ENCODE measurements around the gene PROB1.
A peak's percentile ranks its signal among the peaks of the same experiment; 100 is the strongest.
"Not testable (repeated sequence)": the region's sequence is repeated elsewhere in the genome, so short reads cannot be mapped to it uniquely, and the experiment has no call there.

Gene PROB1, protein sequence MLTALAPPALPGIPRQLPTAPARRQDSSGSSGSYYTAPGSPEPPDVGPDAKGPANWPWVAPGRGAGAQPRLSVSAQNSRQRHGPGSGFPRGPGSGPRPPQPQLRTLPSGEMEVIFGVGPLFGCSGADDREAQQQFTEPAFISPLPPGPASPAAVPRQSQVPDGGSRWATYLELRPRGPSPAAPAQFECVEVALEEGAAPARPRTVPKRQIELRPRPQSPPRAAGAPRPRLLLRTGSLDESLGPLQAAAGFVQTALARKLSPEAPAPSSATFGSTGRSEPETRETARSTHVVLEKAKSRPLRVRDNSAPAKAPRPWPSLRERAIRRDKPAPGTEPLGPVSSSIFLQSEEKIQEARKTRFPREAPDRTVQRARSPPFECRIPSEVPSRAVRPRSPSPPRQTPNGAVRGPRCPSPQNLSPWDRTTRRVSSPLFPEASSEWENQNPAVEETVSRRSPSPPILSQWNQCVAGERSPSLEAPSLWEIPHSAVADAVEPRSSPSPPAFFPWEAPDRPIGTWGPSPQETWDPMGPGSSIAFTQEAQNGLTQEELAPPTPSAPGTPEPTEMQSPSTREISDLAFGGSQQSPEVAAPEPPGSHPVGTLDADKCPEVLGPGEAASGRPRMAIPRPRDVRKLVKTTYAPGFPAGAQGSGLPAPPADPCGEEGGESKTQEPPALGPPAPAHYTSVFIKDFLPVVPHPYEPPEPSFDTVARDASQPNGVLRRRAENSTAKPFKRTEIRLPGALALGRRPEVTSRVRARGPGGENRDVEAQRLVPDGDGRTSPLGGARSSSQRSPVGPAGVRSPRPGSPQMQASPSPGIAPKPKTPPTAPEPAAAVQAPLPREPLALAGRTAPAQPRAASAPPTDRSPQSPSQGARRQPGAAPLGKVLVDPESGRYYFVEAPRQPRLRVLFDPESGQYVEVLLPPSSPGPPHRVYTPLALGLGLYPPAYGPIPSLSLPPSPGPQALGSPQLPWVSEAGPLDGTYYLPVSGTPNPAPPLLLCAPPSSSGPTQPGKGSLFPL

DNA sequence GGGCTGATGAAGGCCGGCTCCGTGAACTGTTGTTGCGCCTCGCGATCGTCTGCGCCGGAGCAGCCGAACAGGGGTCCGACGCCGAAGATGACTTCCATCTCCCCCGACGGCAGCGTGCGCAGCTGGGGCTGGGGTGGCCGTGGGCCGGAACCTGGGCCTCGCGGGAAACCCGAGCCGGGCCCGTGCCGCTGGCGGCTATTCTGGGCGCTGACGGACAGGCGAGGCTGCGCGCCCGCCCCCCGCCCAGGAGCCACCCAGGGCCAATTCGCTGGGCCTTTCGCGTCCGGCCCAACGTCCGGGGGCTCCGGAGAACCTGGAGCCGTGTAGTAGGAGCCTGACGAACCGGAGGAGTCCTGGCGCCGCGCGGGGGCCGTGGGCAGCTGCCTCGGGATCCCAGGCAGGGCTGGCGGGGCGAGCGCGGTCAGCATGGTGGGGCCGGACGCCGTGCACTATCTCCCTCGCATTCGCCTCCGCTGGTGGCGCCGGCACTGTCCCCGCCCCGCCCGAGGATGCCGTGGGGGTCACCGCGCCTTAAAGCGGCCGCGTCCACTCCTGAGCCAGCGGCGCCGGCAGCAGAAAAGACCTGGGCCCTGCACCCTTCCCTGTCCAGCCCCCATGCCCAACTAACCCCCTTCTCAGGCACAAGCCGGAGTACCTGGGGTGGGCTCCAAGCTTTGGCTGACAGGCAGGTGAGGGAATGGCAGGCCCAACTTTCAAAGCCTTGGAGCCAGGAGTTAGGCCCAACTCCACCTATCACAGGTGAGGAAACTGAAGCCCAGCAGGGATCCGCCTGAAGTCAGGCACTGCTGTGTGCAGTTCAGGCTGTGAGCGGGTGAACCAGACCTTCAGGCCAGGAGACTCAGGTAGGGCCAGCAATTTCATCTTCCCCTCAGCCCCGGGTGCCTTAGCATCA is at the start of gene PROB1:
PROB1 (minus strand) TSS at position 451 of the 913 bp plus-strand sequence; CDS start at position 428, 23 bp downstream.
- DNase-seq (ENCODE audit: low spot score), result no peak

DNA sequence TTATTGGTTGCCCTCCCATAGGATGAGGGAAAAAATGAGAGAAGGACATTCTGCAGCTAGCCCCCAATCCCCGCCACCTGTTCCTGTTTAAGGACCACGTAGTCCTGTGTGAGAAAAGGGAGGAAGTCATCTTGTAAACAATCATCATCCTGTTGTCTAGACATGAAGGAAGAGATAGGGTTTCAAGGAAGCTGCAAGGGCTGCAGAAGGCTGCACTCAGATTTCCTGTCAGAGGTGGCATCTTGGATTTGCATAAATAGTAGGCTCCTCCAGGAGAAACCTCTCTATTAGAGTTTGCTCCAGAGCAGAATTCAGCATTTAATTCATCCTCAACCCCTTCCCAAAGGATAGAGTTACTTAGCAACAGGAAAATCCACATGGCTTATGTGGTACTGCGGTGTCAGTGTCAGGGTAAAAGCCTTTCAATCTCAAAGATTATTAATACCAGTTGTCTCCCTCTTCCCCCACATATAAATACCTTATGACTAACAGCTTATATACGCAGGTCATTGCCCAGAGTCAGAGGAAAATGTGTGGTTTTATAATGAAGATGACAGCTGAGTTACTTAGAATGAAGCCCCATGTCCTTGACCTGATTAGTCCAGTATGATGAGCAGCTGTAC is 49.0 kb upstream of the PROB1 start:
- no peak for DNase-seq (ENCODE audit: low spot score)

DNA sequence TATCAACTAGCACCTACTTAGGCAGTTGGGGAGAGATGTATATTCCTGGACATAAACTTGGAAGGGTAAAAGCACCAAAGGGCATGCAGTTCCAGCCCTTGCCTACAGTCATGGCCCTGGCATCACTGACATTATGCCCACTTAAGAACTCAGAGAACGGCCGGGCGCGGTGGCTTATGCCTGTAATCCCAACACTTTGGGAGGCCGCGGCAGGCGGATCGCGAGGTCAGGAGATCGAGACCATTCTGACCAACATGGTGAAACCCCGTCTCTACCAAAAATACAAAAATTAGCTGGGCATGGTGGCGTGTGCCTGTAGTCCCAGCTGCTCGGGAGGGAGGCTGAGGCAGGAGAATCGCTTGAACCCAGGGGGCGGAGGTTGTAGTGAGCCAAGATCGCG is 45.5 kb upstream of the PROB1 start:
- not testable (repeated sequence) for DNase-seq (ENCODE audit: low spot score)

DNA sequence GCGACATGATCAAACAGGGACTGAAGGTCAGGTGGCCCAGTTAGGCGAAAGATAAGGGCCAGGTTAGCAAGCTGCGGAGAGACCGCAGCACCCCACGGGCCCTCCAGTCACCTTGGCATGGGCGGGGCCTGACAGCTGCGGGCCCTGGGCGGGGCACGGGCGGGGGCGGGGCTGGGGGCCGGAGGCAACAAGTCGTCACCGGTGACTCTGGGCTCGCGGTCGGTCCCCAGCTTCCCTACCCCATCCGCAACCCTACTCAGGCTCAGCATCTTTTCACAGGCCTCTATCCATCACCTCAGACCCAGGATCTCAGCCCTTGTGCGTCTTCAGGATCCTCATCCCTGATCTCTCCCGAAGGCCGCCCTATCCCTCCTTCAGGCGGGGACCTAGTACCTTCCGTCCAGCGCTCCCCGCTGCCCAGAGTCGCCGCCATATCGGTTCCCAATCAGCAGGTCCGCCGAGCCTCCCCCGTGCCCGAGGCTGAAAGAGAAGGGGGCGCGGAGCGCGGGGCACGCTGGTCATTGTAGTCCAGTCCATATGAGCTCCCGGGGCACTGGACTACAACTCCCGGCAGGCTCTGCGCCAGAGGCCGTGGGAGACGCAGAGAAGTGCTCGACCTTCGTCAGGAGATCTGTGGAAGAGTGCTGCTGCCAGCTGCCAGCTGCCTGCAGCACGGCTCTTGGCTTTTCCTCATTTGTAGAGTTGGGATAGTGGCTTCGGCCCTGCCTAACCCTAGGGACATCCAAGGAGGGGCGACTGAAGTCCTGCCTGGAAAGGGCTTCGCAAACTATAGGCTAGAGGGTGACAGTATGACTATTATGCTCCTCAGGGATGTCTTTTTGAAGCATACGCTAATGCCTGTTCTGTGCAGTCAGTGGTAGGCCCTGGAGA is 44.4 kb upstream of the PROB1 start, which contains the start of gene DNAJC18:
DNAJC18 (minus strand) TSS at position 513 of the 891 bp plus-strand sequence; CDS start at position 433, 80 bp downstream.
- DNase-seq (ENCODE audit: low spot score), result peak; percentile 95

DNA sequence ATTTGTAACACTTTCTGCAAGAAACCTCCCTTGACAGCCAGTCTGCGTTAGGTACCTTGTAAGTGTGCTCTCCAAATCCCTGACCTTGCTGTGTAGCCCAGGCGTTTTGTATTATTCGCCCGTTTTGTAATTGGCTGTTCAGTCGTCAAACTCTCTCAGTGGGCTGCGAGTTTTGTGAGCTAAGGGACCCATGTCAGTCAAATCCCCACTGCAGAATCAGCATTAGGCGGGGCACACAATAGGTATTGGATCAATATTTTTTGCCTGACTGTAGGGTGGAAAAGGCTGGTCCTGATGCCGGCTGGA is 43.8 kb upstream of the PROB1 start:
- DNase-seq (ENCODE audit: low spot score), result no peak

DNA sequence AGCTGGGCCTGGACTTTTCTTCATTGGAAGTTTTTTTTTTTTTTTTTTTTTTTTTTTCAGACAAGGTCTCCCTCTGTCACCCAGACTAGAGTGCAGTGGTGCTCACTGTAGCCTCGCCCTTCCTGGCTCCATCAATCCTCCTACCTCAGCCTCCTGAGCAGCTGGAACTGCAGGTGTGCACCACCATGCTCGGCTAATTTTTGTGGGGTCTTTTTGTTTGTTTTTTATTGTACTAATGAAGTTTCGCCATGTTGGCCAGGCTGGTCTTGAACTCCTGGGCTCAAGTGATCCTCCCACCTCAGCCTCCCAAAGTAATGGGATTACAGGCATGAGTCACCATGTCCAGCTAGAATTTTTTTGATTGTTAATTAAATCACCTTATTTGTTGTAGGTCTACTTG is 40.8 kb upstream of the PROB1 start:
- no peak for DNase-seq (ENCODE audit: low spot score)

DNA sequence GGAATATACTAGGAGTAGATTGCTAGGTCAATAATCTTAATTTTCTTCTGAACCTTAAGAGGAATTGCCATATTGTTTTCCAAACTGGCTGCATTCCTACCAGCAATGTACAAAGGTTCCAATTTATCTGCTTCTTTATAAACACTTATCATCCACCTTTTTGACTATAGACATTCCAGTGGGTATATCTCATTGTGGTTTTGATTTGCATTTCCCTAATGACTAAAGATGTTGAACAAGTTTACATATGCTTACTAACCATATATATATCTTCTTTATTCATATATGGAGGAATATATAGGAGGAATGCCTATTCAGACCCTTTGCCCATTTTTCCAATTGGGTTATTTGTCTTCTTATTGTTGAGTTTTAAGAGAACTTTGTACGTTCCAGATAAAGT is 36.8 kb upstream of the PROB1 start:
- DNase-seq (ENCODE audit: low spot score), result no peak

DNA sequence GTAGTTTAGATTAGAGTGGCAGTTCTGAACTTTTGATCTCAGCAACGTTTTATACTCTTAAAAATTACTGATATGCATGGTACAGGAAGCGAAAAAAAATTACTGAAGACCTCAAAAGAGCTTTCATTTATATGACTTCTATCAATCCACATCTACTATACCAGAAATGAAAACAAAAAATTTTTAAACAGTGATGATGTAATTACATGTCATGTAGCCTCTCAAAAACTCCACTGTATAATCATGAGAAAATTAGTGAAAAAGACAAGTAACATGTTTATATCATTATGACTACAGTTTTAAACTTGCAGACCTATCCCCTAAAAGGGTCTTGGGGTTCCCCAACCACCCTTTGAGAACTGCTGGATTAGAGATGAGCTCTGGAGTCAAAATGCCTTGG is 35.1 kb upstream of the PROB1 start:
- no peak for DNase-seq (ENCODE audit: low spot score)

DNA sequence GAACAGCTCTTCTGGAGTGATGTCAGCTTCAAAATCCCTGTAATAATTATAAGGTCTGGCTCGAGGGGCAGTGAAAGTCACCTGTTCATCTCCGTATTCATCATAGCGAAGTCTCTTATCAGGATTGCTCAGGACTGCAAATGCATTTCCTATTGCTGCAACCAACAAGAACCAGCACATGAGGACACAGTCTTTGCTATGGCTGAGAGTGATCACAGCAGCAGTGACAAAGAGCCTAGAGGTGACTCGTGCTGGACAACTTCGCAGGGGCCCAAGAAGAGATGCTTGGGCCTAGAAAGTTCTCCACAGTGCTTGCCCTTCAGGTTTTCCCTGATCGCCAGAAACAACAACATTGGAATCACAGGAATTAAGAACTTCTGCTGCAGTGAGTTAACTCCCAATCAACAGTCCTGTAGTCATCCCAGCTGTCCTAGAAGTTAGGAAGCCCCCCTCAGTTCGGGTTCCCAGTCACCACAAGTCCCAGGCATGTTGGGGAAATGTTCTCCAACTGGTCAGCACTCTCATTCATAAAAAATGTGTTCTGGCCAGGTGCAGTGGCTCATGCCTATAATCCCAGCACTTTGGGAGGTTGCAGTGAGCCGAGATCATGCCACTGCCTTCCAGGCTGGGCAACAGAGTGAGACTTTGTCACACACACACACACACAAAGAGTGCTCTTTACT is 31.4 kb upstream of the PROB1 start:
- DNase-seq (ENCODE audit: low spot score), result no peak

DNA sequence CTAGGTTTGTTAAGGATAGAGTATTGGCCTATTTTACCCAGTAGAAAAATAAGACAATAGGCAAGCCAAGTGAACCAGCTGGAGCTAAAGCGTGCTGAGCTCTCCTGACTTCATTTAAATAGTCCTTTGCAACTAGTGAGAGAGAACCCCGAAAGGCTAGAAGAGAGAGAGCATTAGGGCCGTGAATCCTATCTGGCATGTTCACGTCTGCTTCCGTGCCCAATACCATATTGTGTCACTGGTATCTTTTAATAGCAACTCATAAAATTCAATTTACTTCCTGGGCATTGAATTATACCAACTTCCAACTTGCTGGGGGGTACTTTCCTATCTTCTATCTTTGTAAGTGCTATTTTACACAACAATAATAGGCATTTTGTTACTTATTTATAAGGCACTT is 30.6 kb upstream of the PROB1 start:
- no peak for DNase-seq (ENCODE audit: low spot score)

DNA sequence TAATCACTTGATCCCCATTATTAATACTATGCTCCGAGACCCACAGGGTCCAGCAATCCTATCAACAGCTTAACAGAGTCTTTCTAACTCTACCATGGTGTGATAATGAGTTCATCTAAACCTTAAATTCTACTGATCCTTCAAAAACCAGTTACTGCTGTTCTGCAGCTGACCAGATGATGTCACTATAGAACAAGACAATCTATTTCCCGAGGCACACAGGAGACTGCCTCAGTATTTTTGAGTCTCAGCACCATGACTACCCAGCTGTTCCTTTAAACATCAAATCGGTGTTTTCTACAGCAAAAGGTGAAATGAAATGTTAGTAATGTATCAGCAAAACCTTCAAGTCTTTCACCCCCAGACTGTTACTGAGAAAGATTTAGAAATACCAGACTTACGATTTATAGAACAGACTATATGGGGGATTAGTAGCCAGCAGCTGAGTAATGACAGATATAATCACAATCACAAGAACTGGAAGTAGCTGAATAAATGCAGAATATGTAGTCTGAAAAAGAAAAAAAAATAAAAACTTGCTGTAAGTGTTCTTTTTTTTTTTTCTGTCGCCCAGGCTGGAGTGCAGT is 27.5 kb upstream of the PROB1 start:
- peak; percentile 89 for DNase-seq (ENCODE audit: low spot score)

DNA sequence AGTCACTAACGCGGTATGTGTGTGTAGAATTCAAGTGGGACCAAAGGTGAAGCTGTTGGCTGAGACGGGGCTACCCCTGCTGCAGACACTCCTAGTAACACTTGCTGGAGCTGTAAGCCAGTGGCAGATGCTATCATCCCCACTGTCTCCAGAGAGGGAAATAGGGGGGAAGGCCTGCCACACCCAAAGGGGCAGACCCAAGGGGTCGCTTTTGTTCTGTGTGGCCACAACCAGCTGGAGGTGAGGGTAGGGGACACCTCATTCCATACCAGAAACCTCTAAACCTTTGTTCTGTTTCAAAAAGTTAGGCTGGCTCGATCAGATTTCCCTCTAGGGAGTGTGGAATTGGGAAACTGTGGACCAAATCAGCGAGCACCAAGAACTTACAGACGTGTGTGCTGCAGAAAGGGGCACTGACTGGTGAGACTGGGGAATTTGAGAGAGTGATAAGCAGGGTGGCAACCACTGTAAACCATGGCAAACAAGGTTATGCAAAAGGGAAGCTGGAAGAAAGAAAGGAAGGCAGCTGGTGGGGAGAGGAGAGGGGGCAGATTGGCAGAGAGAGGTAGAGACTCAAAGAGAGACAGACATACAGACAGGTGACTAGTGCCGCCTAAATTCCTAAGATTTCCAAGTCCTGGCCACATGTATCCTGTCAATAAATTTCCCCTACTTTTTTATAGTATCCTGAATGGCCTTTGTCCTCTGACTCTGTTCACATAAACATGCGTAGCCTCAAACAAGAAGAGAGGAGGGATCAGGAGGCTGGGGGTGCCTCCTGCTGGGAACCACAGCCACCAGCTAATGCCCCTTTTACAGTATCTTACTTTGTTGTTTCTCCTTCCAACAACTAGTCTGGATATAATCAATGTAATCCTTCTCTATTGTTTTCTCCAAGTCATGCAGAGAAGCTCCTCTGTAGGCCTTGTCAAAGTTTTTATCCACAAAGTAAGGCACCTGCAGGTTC is 24.6 kb upstream of the PROB1 start:
- no peak for DNase-seq (ENCODE audit: low spot score)

DNA sequence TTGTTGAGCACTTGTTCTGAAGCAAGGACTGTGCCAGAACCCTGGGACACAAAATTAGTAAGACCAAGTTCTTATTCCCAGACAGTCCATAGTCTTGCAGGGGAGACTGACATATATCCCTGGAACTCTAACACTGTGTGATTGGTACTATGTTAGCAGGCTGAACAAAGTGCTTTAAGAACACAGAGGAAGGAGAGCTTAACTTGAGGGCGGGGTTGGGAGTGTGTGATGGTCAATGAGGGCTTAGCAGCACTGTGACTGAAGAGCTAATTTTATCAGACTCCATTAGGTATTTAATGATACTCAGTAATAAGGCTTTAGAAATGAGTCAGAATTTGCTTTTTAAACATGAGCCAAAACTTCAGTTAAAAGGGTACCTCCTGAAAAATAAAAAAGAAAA is 23.9 kb upstream of the PROB1 start:
- no peak for DNase-seq (ENCODE audit: low spot score)

DNA sequence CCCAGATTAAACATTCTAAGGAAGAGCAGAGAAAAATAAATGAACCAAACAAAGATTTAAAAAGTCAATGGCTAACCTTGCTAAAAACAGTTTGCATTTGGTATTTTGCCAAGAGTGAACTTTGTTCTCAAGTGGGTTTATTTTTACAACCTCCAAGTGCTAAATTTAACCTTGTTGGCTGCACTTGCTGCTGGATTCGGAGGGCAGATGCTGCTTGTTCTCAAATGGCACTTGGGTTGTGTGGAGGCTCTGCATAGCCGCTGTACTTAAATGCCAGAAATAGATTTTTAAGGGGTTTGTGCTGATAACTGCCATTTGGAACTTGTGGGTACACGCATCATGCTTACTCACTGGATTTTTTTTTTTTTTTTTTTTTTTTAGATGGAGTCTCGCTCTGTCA is 22.3 kb upstream of the PROB1 start:
- DNase-seq (ENCODE audit: low spot score), result peak; percentile 50

DNA sequence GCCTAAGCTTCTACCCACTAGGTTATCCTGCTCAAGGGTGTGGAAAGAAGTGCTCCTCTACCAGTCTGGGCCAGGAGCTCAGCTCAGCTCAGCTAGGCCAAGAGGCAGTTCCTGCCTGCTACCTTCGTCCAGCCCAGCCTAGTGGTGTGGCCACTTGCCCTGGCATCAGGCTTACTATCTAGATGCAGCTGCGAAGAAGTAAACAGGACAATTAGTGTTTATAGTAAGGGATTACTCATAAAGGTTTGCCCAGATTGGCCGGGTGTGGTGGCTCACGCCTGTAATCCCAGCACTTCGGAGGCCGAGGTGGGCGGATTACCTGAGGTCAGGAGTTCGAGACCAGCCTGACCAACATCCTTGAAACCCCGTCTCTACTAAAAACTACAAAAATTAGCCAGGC is 21.7 kb upstream of the PROB1 start:
- DNase-seq (ENCODE audit: low spot score), result no peak

DNA sequence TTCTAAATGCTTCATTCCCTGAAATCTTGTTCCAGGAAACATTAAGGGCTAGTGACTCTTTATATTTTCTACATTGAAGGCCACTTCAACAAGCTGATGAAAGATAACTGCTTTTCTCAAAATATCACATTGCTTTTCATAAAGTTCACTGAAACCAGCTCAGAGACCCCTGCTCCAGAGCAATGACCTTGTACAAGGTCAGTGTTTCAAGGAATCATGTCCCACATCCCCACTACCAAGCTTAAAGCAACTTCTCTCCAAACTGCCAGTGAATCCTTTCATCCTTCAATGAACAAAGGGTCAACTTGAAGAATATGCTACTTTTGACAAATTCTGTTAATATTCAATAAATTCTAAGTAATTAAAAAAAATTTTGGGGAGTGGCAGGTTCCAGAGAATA is 21.0 kb upstream of the PROB1 start:
- DNase-seq (ENCODE audit: low spot score), result no peak

DNA sequence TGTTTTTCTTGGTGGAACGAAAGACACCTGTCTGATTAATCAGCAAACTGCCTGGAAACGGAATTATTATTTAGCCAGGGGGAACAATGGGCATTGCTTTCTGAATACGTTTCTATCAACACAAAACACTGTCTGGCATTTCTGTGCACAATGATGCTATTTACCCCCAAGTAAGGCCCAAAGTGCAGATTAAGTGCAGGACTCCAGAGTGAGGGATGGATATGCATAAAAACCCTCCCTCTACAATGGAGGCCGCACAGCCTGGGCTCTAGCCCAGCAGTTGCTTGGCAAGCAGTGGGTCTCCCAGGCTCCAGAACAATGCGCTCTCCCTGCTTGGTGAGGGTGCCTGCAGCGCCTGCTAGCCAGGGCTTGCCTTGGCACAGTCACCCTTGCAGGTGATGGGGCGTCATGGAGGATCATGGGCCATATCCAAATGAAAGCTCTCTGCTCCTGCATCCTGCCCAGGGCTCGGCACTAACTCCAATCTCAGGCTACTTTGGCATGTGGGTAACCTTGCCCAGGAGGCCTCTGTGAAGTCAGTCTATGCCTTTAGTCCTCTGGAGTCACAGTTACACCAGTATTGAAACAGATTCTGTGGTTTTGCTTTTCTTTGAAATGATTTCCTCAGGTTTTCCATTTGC is 20.4 kb upstream of the PROB1 start:
- no peak for DNase-seq (ENCODE audit: low spot score)
